Measurements from ENCODE around the gene HMBS. TPM values are rescaled to one million over a fixed set of nuclear protein-coding genes. Genes with fewer than 3 reads are reported as not detected.
A peak's percentile ranks its signal among the peaks of the same experiment; 100 is the strongest.

Gene HMBS
- total and polyA plus RNA-seq, 2 of the 8 experiments (the other 6 are each of a cell fraction or from before 2014, with no cell fraction given) = 69.3 to 109 TPM

DNA sequence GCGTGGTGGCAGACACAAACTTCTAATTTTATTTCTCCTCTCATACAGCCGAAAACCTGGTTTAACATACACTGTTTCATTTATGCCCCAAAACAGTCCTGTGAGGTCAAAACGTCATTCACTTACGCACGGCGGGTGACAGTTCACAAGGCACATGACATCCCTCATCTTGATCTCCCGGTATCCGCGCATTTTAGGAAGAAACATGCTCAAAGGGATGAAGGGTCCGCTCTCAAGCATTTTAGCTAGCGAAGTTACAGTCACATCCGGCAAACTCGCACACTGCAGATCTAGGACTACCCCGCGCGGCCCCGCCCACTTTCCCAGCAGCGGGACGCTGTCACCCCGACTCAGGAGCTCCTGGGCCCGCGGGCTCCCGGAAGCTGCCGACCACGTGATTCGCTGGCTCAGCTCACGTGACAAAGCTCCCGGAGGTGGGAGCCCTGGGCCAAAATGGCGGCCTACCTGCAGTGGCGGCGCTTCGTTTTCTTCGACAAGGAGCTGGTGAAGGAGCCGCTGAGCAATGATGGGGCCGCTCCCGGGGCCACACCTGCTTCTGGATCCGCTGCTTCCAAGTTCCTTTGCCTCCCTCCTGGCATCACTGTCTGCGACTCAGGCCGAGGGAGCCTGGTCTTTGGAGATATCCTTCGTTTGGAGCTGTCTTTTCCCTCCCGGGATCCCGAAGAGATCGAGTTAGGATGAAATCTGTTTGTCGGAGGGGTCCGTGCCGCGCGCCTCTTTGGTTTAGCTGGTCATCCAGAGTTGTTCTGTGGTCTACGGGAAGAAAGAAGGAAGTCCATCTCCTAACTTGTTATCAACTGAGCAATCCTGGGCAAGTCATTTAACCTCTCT is 17.1 kb upstream of the HMBS start, which contains the start of gene VPS11 (continued):
- TF ChIP-seq CTCF (IDR thresholded peaks at IDR 0.05; ENCODE audit: control extremely low read depth in 1 of 3, insufficient read depth in 1 of 3, low read depth in 1 of 3, low read length in 3 of 3) (no peak), CREB1 (IDR thresholded peaks at IDR 0.05) (no peak), SRF (IDR thresholded peaks at IDR 0.05; ENCODE audit: low read depth, low read length) (no peak), JUND (IDR thresholded peaks at IDR 0.05; ENCODE audit: low read length) (no peak), SP2 (IDR thresholded peaks at IDR 0.05; ENCODE audit: low read length) (no peak)
- TF ChIP-seq, protein P1, sequence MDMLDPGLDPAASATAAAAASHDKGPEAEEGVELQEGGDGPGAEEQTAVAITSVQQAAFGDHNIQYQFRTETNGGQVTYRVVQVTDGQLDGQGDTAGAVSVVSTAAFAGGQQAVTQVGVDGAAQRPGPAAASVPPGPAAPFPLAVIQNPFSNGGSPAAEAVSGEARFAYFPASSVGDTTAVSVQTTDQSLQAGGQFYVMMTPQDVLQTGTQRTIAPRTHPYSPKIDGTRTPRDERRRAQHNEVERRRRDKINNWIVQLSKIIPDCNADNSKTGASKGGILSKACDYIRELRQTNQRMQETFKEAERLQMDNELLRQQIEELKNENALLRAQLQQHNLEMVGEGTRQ (IDR thresholded peaks at IDR 0.05; ENCODE audit: low read length) = peak; percentile 99
